ES-I3 (cell line): ENCODE results near the gene PITX1.
A peak's percentile ranks its signal among the peaks of the same experiment; 100 is the strongest.
"Not testable (repeated sequence)": the region's sequence is repeated elsewhere in the genome, so short reads cannot be mapped to it uniquely, and the experiment has no call there.

Experiments
- H3K36me3 ChIP-seq: 2 replicates; pipeline ENCODE4 v1.6.1; 2013; ENCODE audit warnings: mild to moderate bottlenecking, low read length, control low read depth, moderate library complexity; ENCODE audit not compliant: insufficient read depth
- H3K4me1 ChIP-seq: 2 replicates; pipeline ENCODE4 v1.6.1; 2013; ENCODE audit warnings: mild to moderate bottlenecking, control low read depth, low read length; ENCODE audit not compliant: insufficient read depth
- H3K9ac ChIP-seq: 2 replicates; pipeline ENCODE4 v1.6.1; 2013; ENCODE audit warnings: low read depth, mild to moderate bottlenecking, low read length, moderate library complexity
- H3K9me3 ChIP-seq: 2 replicates; pipeline ENCODE4 v1.6.1; 2013; ENCODE audit warnings: mild to moderate bottlenecking, low read length, moderate library complexity; ENCODE audit not compliant: control insufficient read depth, insufficient read depth

PITX1 gene

DNA sequence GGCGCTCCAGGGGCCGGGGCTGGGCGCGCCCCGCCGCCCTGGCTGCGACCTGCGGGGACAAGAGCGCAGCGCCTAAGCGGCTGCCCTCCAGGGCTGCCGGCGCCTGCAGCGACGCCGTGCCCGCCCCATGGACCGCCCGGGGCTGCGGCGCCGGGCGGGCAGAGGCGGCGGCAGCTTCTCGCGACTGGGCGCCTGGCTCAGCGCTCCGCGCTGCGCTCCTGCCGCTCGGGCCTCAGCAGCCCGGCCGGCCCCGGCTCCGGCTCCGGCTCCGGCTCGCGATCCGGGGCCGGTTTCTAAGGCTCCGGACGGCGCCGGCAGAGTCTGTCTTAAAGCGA lies at the start of gene PITX1:
Gene PITX1 (minus strand): TSS at position 328 of the 335 bp plus-strand sequence. CDS start 347 bp downstream, outside the sequence.
- no peaks in the 10 kb centered on the region for H3K9me3 ChIP-seq
- peaks cover 14% of the 10 kb centered on the region for H3K4me1 ChIP-seq
- no peaks in the 10 kb centered on the region for H3K36me3 ChIP-seq
- H3K9ac ChIP-seq = peak within 1 kb of the TSS; percentile 47; the same call in 1 of the 2 replicates

DNA sequence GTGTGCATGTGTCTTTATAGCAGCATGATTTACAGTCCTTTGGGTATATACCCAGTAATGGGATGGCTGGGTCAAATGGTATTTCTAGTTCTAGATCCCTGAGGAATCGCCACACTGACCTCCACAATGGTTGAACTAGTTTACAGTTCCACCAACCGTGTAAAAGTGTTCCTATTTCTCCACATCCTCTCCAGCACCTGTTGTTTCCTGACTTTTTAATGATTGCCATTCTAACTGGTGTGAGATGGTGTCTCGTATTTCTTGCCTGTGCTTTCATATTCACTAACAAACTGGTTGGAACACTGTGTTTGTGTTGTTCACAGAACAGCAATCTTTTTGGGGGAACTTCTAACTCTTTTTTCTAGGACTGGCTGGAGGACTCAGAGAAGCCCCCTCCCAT lies 49.3 kb upstream of the PITX1 start:
- H3K9me3 ChIP-seq, H3K36me3 ChIP-seq, H3K4me1 ChIP-seq, H3K9ac ChIP-seq: not testable (repeated sequence)

DNA sequence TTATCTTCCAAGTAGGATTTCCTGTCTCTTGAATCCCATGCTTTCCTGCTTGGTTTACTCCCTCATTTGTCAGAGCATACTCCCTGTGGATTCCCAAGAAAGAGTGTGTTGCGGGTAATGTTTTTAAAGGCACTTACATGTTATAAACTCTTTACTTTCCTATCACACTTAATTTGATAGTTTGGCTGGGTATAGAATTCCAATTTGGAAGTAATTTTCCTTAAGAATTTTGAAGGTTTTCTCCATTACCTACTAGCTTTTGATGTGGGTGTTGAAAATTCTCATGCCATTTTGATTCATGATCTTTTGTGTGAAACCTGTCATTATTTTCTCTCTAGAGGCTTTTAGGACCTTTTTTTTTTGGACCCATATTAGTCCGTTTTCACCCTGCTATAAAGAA lies 47.2 kb upstream of the PITX1 start:
- Histone ChIP-seq H3K36me3 (no peaks in the 10 kb centered on the region), H3K9me3 (peaks cover 3% of the 10 kb centered on the region; the same call in 1 of the 2 replicates), H3K4me1 (no peaks in the 10 kb centered on the region)

GRCh38 chr5:135079760-135080159 lies 45.7 kb upstream of the PITX1 start:
- peaks cover 3% of the 10 kb centered on the region; the same call in 1 of the 2 replicates for H3K9me3 ChIP-seq
- no peak overlapping the region for H3K9ac ChIP-seq
- no peaks in the 10 kb centered on the region for H3K4me1 ChIP-seq
- H3K36me3 ChIP-seq = no peaks in the 10 kb centered on the region

More for the DNA sequence above, 47.2 kb upstream of the PITX1 start:
- H3K9ac ChIP-seq = no peak overlapping the region

- peaks cover 3% of the 10 kb centered on the region; the same call in 1 of the 2 replicates for H3K9me3 ChIP-seq
- H3K4me1 ChIP-seq = no peaks in the 10 kb centered on the region
- no peaks in the 10 kb centered on the region for H3K36me3 ChIP-seq
- no peak overlapping the region for H3K9ac ChIP-seq
Measured at GRCh38 chr5:135079099-135079681, 45.2 kb upstream of the PITX1 start.

- Histone ChIP-seq H3K9me3 (peaks cover 3% of the 10 kb centered on the region; the same call in 1 of the 2 replicates), H3K36me3 (no peaks in the 10 kb centered on the region), H3K4me1 (no peaks in the 10 kb centered on the region; the same call in 1 of the 2 replicates), H3K9ac (no peak overlapping the region)
Measured at GRCh38 chr5:135076801-135077200, 42.8 kb upstream of the PITX1 start.

DNA sequence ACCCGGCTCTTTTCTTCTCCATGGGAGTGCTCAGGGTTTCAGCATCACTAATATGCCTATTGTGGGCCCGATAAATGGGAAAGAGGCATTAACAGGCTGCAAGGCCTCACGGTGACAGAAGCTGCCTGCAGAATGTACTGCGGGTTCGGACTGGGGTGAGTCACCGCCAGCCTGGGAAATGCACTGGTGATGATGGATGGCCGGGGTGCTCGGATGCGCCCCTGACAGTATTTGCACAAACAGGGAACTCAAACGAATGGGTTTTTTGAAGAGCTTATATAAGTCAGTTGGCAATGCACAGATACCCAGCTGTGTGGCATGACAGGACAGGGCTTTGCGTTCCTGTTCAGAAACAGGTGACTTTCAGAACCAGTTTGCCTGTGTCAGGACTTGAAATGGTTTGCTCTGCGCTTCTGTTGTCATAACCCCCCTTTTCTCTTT lies 42.0 kb upstream of the PITX1 start:
- Histone ChIP-seq H3K36me3 (no peaks in the 10 kb centered on the region), H3K9me3 (peaks cover 2% of the 10 kb centered on the region; the same call in 1 of the 2 replicates), H3K9ac (no peak overlapping the region), H3K4me1 (no peaks in the 10 kb centered on the region; the same call in 1 of the 2 replicates)

DNA sequence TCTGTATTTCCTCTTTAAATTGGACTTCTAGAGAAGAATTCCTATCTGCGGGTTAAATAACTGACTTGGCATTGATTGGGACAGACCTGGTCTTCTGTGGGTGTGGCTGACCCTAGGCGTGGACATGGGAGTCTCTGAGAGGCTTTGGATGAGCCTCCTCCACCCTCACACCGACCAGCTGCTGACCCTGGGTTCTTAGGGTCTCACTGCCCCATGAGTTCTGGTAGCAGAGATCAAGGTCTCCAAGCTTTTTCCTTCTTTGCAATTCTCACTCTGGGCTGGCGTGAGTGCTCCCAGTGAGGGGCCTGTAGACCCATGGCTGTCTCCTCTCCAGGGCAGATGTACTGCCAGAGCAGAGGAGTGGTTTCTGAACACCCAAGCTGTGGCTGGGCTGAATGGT lies 41.6 kb upstream of the PITX1 start:
- Histone ChIP-seq H3K36me3 (no peaks in the 10 kb centered on the region), H3K4me1 (no peaks in the 10 kb centered on the region; the same call in 1 of the 2 replicates), H3K9ac (no peak overlapping the region), H3K9me3 (no peaks in the 10 kb centered on the region)

- Histone ChIP-seq H3K36me3 (no peaks in the 10 kb centered on the region), H3K4me1 (no peaks in the 10 kb centered on the region; the same call in 1 of the 2 replicates), H3K9ac (no peak overlapping the region), H3K9me3 (no peaks in the 10 kb centered on the region)
Measured at GRCh38 chr5:135073761-135074345, 39.8 kb upstream of the PITX1 start.

DNA sequence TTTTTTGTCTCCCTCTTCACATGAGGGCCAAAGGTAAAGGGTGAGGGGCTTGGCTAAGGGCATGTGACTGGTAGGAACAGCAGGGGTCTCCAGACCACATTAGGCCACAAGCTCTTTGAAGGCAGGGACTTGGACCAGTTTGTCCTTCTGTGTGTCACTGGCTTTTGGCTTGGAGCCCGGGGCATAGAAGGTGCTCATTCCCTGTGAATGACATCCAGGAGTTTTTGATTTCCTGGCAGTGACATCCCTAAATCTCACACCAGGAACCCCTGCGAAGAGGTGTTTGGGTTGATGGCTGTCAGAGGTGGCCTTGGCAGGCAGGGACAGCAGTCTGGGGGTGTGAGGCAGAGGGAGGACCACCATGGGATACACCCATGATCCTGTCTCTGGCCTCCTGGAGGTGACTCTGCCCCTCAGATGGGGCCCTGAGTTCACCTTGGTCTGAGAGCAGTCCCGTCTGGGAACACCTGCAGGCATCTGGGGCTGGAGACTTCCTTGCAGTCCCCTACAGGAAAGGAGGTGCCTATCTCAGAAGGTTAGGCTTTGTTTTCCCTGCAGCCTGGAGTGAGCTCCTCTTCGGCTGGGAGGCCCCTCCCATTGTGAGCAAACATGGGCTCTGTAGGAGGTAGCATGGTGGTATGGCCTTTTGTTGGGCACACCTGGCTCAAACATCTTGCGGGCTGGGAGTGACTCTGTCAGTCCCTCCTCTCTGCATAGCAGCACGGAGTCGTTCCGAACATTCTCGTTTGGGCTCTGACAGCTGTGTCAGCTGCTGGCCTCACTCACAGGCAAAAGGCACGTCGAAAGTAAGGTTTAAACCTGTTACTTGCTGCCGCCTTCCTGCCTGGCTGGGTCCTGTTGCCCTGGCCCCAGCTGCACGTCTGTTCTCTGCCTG lies 38.6 kb upstream of the PITX1 start:
- no peaks in the 10 kb centered on the region for H3K9me3 ChIP-seq
- H3K4me1 ChIP-seq = no peaks in the 10 kb centered on the region; the same call in 1 of the 2 replicates
- no peaks in the 10 kb centered on the region for H3K36me3 ChIP-seq
- no peak overlapping the region for H3K9ac ChIP-seq

DNA sequence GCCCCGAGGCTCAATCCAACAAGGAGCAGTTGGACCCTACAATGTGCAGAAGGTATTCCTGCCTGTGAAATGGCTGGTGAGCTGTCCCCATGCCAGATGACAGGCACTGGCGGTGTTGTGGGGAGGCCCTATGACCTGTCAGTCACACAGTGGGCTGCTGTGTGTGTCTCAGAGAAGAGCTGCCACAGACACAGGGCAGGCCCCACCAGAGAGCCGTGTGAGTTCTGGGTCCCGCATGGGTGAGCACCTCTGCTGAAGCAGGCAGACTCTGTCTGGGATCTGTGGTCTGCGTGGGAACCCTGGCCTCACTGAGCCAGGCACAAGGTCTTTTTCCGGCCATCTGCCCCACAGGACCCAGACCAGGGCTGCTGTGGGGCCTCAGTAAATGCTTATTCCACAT lies 37.3 kb upstream of the PITX1 start:
- Histone ChIP-seq H3K9me3 (no peaks in the 10 kb centered on the region), H3K9ac (no peak overlapping the region), H3K4me1 (no peaks in the 10 kb centered on the region; the same call in 1 of the 2 replicates), H3K36me3 (no peaks in the 10 kb centered on the region)

- no peaks in the 10 kb centered on the region; the same call in 1 of the 2 replicates for H3K4me1 ChIP-seq
- H3K9me3 ChIP-seq = no peaks in the 10 kb centered on the region
- H3K36me3 ChIP-seq = no peaks in the 10 kb centered on the region
- no peak overlapping the region for H3K9ac ChIP-seq
Measured at GRCh38 chr5:135069895-135070657, 36.0 kb upstream of the PITX1 start.

GRCh38 chr5:135069016-135069770 lies 35.2 kb upstream of the PITX1 start:
- H3K4me1 ChIP-seq = no peaks in the 10 kb centered on the region; the same call in 1 of the 2 replicates
- H3K36me3 ChIP-seq = no peaks in the 10 kb centered on the region
- H3K9me3 ChIP-seq = no peaks in the 10 kb centered on the region
- H3K9ac ChIP-seq = no peak overlapping the region
